Measurements from ENCODE around the gene PRKRA.

DNA sequence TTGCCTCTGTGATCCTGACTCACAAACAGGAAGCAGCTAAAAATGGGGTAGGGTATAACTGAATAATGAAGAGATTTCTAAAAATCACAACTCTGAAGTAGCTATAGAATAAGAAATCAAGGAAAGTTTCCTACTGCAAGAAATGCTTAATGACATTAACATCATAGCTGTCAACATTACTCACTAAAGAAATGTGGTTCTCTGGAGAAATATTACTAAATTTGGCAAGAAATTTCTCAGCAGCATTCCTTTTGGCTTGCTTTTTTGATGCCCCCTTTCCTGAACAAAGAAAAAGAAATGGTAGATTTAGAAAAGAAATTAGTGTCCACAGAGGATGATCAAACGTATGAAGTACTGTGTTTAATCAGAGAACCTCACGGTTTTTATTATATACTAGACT lies 9.5 kb downstream of the PRKRA start:
- TF ChIP-seq POLR2A (IDR thresholded peaks at IDR 0.05) = no peak
- TF ChIP-seq, protein P1, sequence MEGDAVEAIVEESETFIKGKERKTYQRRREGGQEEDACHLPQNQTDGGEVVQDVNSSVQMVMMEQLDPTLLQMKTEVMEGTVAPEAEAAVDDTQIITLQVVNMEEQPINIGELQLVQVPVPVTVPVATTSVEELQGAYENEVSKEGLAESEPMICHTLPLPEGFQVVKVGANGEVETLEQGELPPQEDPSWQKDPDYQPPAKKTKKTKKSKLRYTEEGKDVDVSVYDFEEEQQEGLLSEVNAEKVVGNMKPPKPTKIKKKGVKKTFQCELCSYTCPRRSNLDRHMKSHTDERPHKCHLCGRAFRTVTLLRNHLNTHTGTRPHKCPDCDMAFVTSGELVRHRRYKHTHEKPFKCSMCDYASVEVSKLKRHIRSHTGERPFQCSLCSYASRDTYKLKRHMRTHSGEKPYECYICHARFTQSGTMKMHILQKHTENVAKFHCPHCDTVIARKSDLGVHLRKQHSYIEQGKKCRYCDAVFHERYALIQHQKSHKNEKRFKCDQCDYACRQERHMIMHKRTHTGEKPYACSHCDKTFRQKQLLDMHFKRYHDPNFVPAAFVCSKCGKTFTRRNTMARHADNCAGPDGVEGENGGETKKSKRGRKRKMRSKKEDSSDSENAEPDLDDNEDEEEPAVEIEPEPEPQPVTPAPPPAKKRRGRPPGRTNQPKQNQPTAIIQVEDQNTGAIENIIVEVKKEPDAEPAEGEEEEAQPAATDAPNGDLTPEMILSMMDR (IDR thresholded peaks at IDR 0.05) = no peak
